Measurements from ENCODE around the gene AGBL3. TPM values are rescaled to one million over a fixed set of nuclear protein-coding genes. Genes with fewer than 3 reads are reported as not detected.

The AGBL3 gene
- total RNA-seq, 4 donors from 2014 or later, result 0.61 to 1.9 (median 1.0) TPM

- TF ChIP-seq CTCF (IDR thresholded peaks at IDR 0.05 in 4 of 5, conservative IDR thresholded peaks at IDR 0.05 in 1 of 5) (no peak), POLR2A (IDR thresholded peaks at IDR 0.05) (no peak)
- in situ Hi-C loops (cut with MboI; ENCODE audit: low sequenced_read_pairs in 4 of 4), result no loop called here
- DNase-seq, result no peak
Observed at GRCh38 chr7:135074096-135074495, 87.8 kb downstream of the AGBL3 start.

GRCh38 chr7:135074531-135074930 lies 88.2 kb downstream of the AGBL3 start:
- Histone ChIP-seq H3K27ac (no peak overlapping the region), H3K27me3 (no peaks in the 10 kb centered on the region), H3K4me3 (no peak overlapping the region), H3K4me1 (no peaks in the 10 kb centered on the region), H3K9me3 (no peaks in the 10 kb centered on the region), H3K36me3 (no peaks in the 10 kb centered on the region)
- no peak for DNase-seq
- TF ChIP-seq CTCF (IDR thresholded peaks at IDR 0.05 in 4 of 5, conservative IDR thresholded peaks at IDR 0.05 in 1 of 5) (no peak), POLR2A (IDR thresholded peaks at IDR 0.05) (no peak)
- no peak for ATAC-seq
- in situ Hi-C loops (cut with MboI; ENCODE audit: low sequenced_read_pairs in 4 of 4) (no loop called here), intact Hi-C loops (cut with DNase I; ENCODE audit: low total_unique reads) (no loop called here)

More at GRCh38 chr7:135074096-135074495, 87.8 kb downstream of the AGBL3 start:
- no peaks in the 10 kb centered on the region for H3K36me3 ChIP-seq
- no peak overlapping the region for H3K27ac ChIP-seq
- intact Hi-C loops (cut with DNase I; ENCODE audit: low total_unique reads), result no loop called here
- H3K27me3 ChIP-seq, result no peaks in the 10 kb centered on the region
- no peaks in the 10 kb centered on the region for H3K9me3 ChIP-seq
- ATAC-seq, result no peak
- no peaks in the 10 kb centered on the region for H3K4me1 ChIP-seq
- no peak overlapping the region for H3K4me3 ChIP-seq

GRCh38 chr7:135075716-135076115 lies 89.4 kb downstream of the AGBL3 start:
- TF ChIP-seq CTCF (IDR thresholded peaks at IDR 0.05 in 4 of 5, conservative IDR thresholded peaks at IDR 0.05 in 1 of 5) (no peak), POLR2A (IDR thresholded peaks at IDR 0.05) (no peak)
- DNase-seq, result no peak
- in situ Hi-C loops (cut with MboI; ENCODE audit: low sequenced_read_pairs in 4 of 4), result no loop called here

GRCh38 chr7:135076882-135077281 lies 90.6 kb downstream of the AGBL3 start:
- H3K27me3 ChIP-seq, result no peaks in the 10 kb centered on the region
- no peaks in the 10 kb centered on the region for H3K36me3 ChIP-seq
- intact Hi-C loops (cut with DNase I; ENCODE audit: low total_unique reads) (no loop called here), in situ Hi-C loops (cut with MboI; ENCODE audit: low sequenced_read_pairs in 4 of 4) (no loop called here)
- H3K4me3 ChIP-seq, result no peak overlapping the region
- no peak overlapping the region for H3K27ac ChIP-seq
- TF ChIP-seq POLR2A (IDR thresholded peaks at IDR 0.05) (no peak), CTCF (IDR thresholded peaks at IDR 0.05 in 4 of 5, conservative IDR thresholded peaks at IDR 0.05 in 1 of 5) (no peak)
- H3K4me1 ChIP-seq, result no peaks in the 10 kb centered on the region
- no peak for DNase-seq
- H3K9me3 ChIP-seq, result no peaks in the 10 kb centered on the region
- ATAC-seq, result no peak

More at GRCh38 chr7:135075716-135076115, 89.4 kb downstream of the AGBL3 start:
- ATAC-seq, result no peak
- no peaks in the 10 kb centered on the region for H3K27me3 ChIP-seq
- no peaks in the 10 kb centered on the region for H3K4me1 ChIP-seq
- intact Hi-C loops (cut with DNase I; ENCODE audit: low total_unique reads), result no loop called here
- H3K36me3 ChIP-seq, result no peaks in the 10 kb centered on the region
- H3K4me3 ChIP-seq, result no peak overlapping the region
- no peak overlapping the region for H3K27ac ChIP-seq
- H3K9me3 ChIP-seq, result no peaks in the 10 kb centered on the region

GRCh38 chr7:135077642-135078041 lies 91.3 kb downstream of the AGBL3 start:
- Histone ChIP-seq H3K4me1 (no peaks in the 10 kb centered on the region), H3K9me3 (no peaks in the 10 kb centered on the region), H3K27me3 (no peaks in the 10 kb centered on the region), H3K36me3 (no peaks in the 10 kb centered on the region), H3K4me3 (no peak overlapping the region), H3K27ac (no peak overlapping the region)
- intact Hi-C loops (cut with DNase I; ENCODE audit: low total_unique reads) (no loop called here), in situ Hi-C loops (cut with MboI; ENCODE audit: low sequenced_read_pairs in 4 of 4) (no loop called here)
- DNase-seq (no peak), ATAC-seq (no peak)
- TF ChIP-seq CTCF (IDR thresholded peaks at IDR 0.05 in 4 of 5, conservative IDR thresholded peaks at IDR 0.05 in 1 of 5), result no peak
- no peak for TF ChIP-seq POLR2A (IDR thresholded peaks at IDR 0.05)
